Activated naive CD8-positive, alpha-beta T cell (primary cell): Measurements from ENCODE around the gene SV2B.
A peak's percentile ranks its signal among the peaks of the same experiment; 100 is the strongest.

Experiments
- H3K27ac Mint-ChIP-seq: one replicate; pipeline ENCODE4 v1.8.0; 2021; ENCODE audit warnings: mixed read lengths
- H3K27me3 Mint-ChIP-seq: one replicate; pipeline ENCODE4 v1.8.0; 2021; ENCODE audit warnings: mixed read lengths
- H3K36me3 Mint-ChIP-seq: one replicate; pipeline ENCODE4 v1.8.0; 2021; ENCODE audit warnings: mixed read lengths
- H3K4me1 Mint-ChIP-seq: one replicate; pipeline ENCODE4 v1.8.0; 2021; ENCODE audit warnings: low read depth, mixed read lengths
- H3K4me3 Mint-ChIP-seq: one replicate; pipeline ENCODE4 v1.8.0; 2021; ENCODE audit warnings: mild to moderate bottlenecking, mixed read lengths
- H3K9me3 Mint-ChIP-seq: one replicate; pipeline ENCODE4 v1.8.0; 2021; ENCODE audit warnings: low read depth, mixed read lengths

SV2B gene

GRCh38 chr15:91294344-91294743 is 194.3 kb downstream of the SV2B start:
- Mint-ChIP-seq H3K9me3 (no peaks in the 10 kb centered on the region), H3K27me3 (peaks cover 2% of the 10 kb centered on the region), H3K4me1 (peaks cover 7% of the 10 kb centered on the region), H3K36me3 (no peaks in the 10 kb centered on the region), H3K27ac (no peak overlapping the region), H3K4me3 (no peak overlapping the region)

- peaks cover 2% of the 10 kb centered on the region for H3K27me3 Mint-ChIP-seq
- no peaks in the 10 kb centered on the region for H3K36me3 Mint-ChIP-seq
- H3K9me3 Mint-ChIP-seq = no peaks in the 10 kb centered on the region
- H3K4me3 Mint-ChIP-seq = no peak overlapping the region
- H3K4me1 Mint-ChIP-seq = peaks cover 4% of the 10 kb centered on the region
- no peak overlapping the region for H3K27ac Mint-ChIP-seq
These were observed 194.7 kb downstream of the SV2B start for GRCh38 chr15:91294795-91295194.

GRCh38 chr15:91298101-91298500 is 198.0 kb downstream of the SV2B start:
- no peak overlapping the region for H3K27ac Mint-ChIP-seq
- no peak overlapping the region for H3K4me3 Mint-ChIP-seq
- H3K36me3 Mint-ChIP-seq = no peaks in the 10 kb centered on the region
- H3K27me3 Mint-ChIP-seq = peaks cover 2% of the 10 kb centered on the region
- no peaks in the 10 kb centered on the region for H3K9me3 Mint-ChIP-seq
- peaks cover 7% of the 10 kb centered on the region for H3K4me1 Mint-ChIP-seq

GRCh38 chr15:91302588-91303439 is 202.8 kb downstream of the SV2B start:
- H3K27me3 Mint-ChIP-seq = no peaks in the 10 kb centered on the region
- peaks cover 38% of the 10 kb centered on the region for H3K4me1 Mint-ChIP-seq
- no peaks in the 10 kb centered on the region for H3K36me3 Mint-ChIP-seq
- H3K4me3 Mint-ChIP-seq = no peak overlapping the region
- no peaks in the 10 kb centered on the region for H3K9me3 Mint-ChIP-seq
- H3K27ac Mint-ChIP-seq = no peak overlapping the region

- peaks cover 51% of the 10 kb centered on the region for H3K4me1 Mint-ChIP-seq
- no peaks in the 10 kb centered on the region for H3K9me3 Mint-ChIP-seq
- H3K36me3 Mint-ChIP-seq = no peaks in the 10 kb centered on the region
- no peak overlapping the region for H3K4me3 Mint-ChIP-seq
- H3K27me3 Mint-ChIP-seq = no peaks in the 10 kb centered on the region
- no peak overlapping the region for H3K27ac Mint-ChIP-seq
These were observed 204.2 kb downstream of the SV2B start for GRCh38 chr15:91304210-91304609.

GRCh38 chr15:91304786-91305185 is 204.7 kb downstream of the SV2B start:
- Mint-ChIP-seq H3K36me3 (no peaks in the 10 kb centered on the region), H3K4me1 (peaks cover 57% of the 10 kb centered on the region), H3K27ac (no peak overlapping the region), H3K27me3 (no peaks in the 10 kb centered on the region), H3K4me3 (no peak overlapping the region), H3K9me3 (no peaks in the 10 kb centered on the region)

- Mint-ChIP-seq H3K27me3 (no peaks in the 10 kb centered on the region), H3K4me1 (peaks cover 66% of the 10 kb centered on the region), H3K36me3 (no peaks in the 10 kb centered on the region), H3K9me3 (no peaks in the 10 kb centered on the region), H3K4me3 (no peak overlapping the region), H3K27ac (no peak overlapping the region)
These were observed 206.1 kb downstream of the SV2B start for GRCh38 chr15:91306144-91306543.

GRCh38 chr15:91307601-91308000 is 207.5 kb downstream of the SV2B start:
- no peaks in the 10 kb centered on the region for H3K9me3 Mint-ChIP-seq
- no peaks in the 10 kb centered on the region for H3K27me3 Mint-ChIP-seq
- H3K27ac Mint-ChIP-seq = no peak overlapping the region
- H3K36me3 Mint-ChIP-seq = no peaks in the 10 kb centered on the region
- H3K4me1 Mint-ChIP-seq = peaks cover 77% of the 10 kb centered on the region
- H3K4me3 Mint-ChIP-seq = no peak overlapping the region

- H3K27ac Mint-ChIP-seq = no peak overlapping the region
- peak overlapping the region; percentile 14 for H3K4me3 Mint-ChIP-seq
- H3K9me3 Mint-ChIP-seq = no peaks in the 10 kb centered on the region
- no peaks in the 10 kb centered on the region for H3K27me3 Mint-ChIP-seq
- no peaks in the 10 kb centered on the region for H3K36me3 Mint-ChIP-seq
- H3K4me1 Mint-ChIP-seq = peaks cover 77% of the 10 kb centered on the region
These were observed 208.1 kb downstream of the SV2B start for GRCh38 chr15:91308199-91308598.

- H3K36me3 Mint-ChIP-seq = no peaks in the 10 kb centered on the region
- peaks cover 76% of the 10 kb centered on the region for H3K4me1 Mint-ChIP-seq
- H3K4me3 Mint-ChIP-seq = peak overlapping the region; percentile 49
- H3K27ac Mint-ChIP-seq = no peak overlapping the region
- no peaks in the 10 kb centered on the region for H3K27me3 Mint-ChIP-seq
- H3K9me3 Mint-ChIP-seq = no peaks in the 10 kb centered on the region
These were observed 208.8 kb downstream of the SV2B start for GRCh38 chr15:91308855-91309254.

GRCh38 chr15:91311986-91312385 is 211.9 kb downstream of the SV2B start:
- Mint-ChIP-seq H3K27ac (peak overlapping the region; percentile 70), H3K27me3 (no peaks in the 10 kb centered on the region), H3K4me1 (peaks cover 79% of the 10 kb centered on the region), H3K9me3 (peaks cover 4% of the 10 kb centered on the region), H3K4me3 (peak overlapping the region; percentile 72), H3K36me3 (peaks cover 3% of the 10 kb centered on the region)

- Mint-ChIP-seq H3K27ac (no peak overlapping the region), H3K9me3 (peaks cover 4% of the 10 kb centered on the region), H3K36me3 (peaks cover 3% of the 10 kb centered on the region), H3K4me3 (no peak overlapping the region), H3K4me1 (peaks cover 77% of the 10 kb centered on the region), H3K27me3 (no peaks in the 10 kb centered on the region)
These were observed 216.1 kb downstream of the SV2B start for GRCh38 chr15:91316126-91316525.

- Mint-ChIP-seq H3K4me3 (no peak overlapping the region), H3K27ac (peak overlapping the region; percentile 50), H3K4me1 (peaks cover 65% of the 10 kb centered on the region), H3K36me3 (peaks cover 3% of the 10 kb centered on the region), H3K27me3 (no peaks in the 10 kb centered on the region), H3K9me3 (peaks cover 4% of the 10 kb centered on the region)
These were observed 218.5 kb downstream of the SV2B start for GRCh38 chr15:91318516-91318915.

- Mint-ChIP-seq H3K9me3 (peaks cover 7% of the 10 kb centered on the region), H3K36me3 (peaks cover 4% of the 10 kb centered on the region), H3K4me1 (peaks cover 65% of the 10 kb centered on the region), H3K27ac (peak overlapping the region; percentile 50), H3K27me3 (no peaks in the 10 kb centered on the region), H3K4me3 (no peak overlapping the region)
These were observed 218.9 kb downstream of the SV2B start for GRCh38 chr15:91318931-91319330.

GRCh38 chr15:91319371-91320059 is 219.5 kb downstream of the SV2B start:
- Mint-ChIP-seq H3K36me3 (peaks cover 9% of the 10 kb centered on the region), H3K27ac (peak overlapping the region; percentile 87), H3K4me3 (peak overlapping the region; percentile 46), H3K27me3 (no peaks in the 10 kb centered on the region), H3K9me3 (peaks cover 8% of the 10 kb centered on the region), H3K4me1 (peaks cover 62% of the 10 kb centered on the region)
